Measurements from ENCODE around the gene SYNE1. TPM values are rescaled to one million over a fixed set of nuclear protein-coding genes. Genes with fewer than 3 reads are reported as not detected.
"Not testable (repeated sequence)": the region's sequence is repeated elsewhere in the genome, so short reads cannot be mapped to it uniquely, and the experiment has no call there.

SYNE1 gene
- total RNA-seq, 1 donor from 2014 or later: 43.8 TPM

DNA sequence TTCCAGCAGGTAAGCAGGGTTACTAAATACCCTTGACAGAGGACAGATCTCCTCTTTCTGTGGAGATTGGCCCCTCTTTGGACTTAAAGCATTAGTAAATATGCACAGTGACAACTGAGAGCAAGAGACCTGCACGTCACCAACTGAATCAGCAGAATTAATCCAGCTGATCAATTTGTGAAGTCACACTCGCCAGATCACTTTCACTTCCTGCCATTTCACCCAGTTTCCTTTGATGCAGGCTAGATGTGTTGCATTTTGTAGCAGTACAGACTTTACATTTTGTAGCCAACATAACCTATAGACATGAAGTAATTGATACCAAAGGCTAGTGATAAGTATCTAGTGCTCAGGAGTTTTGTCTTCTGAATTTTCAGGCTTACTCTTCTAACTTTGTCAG lies 11.9 kb downstream of the SYNE1 start:
- TF ChIP-seq, protein P1, sequence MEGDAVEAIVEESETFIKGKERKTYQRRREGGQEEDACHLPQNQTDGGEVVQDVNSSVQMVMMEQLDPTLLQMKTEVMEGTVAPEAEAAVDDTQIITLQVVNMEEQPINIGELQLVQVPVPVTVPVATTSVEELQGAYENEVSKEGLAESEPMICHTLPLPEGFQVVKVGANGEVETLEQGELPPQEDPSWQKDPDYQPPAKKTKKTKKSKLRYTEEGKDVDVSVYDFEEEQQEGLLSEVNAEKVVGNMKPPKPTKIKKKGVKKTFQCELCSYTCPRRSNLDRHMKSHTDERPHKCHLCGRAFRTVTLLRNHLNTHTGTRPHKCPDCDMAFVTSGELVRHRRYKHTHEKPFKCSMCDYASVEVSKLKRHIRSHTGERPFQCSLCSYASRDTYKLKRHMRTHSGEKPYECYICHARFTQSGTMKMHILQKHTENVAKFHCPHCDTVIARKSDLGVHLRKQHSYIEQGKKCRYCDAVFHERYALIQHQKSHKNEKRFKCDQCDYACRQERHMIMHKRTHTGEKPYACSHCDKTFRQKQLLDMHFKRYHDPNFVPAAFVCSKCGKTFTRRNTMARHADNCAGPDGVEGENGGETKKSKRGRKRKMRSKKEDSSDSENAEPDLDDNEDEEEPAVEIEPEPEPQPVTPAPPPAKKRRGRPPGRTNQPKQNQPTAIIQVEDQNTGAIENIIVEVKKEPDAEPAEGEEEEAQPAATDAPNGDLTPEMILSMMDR (IDR thresholded peaks at IDR 0.05; ENCODE audit: unreplicated experiment): no peak

DNA sequence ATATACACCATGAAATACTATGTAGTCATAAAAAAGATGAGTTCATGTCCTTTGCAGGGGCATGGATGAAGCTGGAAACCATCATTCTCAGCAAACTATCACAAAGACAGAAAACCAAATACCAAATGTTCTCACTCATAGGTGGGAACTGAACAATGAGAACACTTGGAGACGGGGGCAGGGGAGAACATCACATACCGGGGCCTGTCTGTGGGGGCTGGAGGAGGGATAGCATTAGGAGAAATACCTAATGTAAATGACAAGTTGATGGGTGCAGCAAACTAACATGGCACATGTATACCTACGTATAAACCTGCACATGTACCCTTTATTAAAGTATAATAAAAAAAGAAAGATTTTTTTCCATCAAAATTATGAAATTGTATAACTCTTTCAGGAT lies 22.4 kb downstream of the SYNE1 start:
- H3K36me3 Mint-ChIP-seq (ENCODE audit: insufficient read depth): not testable (repeated sequence)

More for the DNA sequence above, 11.9 kb downstream of the SYNE1 start:
- Mint-ChIP-seq H3K27me3 (peaks cover 3% of the 10 kb centered on the region), H3K27ac (no peak overlapping the region), H3K4me3 (ENCODE audit: low read depth) (no peak overlapping the region), H3K4me1 (ENCODE audit: low read depth) (no peaks in the 10 kb centered on the region), H3K9me3 (ENCODE audit: low read depth) (no peaks in the 10 kb centered on the region), H3K36me3 (ENCODE audit: insufficient read depth) (no peaks in the 10 kb centered on the region)
- no peak for DNase-seq (ENCODE audit: low spot score, unreplicated experiment)

DNA sequence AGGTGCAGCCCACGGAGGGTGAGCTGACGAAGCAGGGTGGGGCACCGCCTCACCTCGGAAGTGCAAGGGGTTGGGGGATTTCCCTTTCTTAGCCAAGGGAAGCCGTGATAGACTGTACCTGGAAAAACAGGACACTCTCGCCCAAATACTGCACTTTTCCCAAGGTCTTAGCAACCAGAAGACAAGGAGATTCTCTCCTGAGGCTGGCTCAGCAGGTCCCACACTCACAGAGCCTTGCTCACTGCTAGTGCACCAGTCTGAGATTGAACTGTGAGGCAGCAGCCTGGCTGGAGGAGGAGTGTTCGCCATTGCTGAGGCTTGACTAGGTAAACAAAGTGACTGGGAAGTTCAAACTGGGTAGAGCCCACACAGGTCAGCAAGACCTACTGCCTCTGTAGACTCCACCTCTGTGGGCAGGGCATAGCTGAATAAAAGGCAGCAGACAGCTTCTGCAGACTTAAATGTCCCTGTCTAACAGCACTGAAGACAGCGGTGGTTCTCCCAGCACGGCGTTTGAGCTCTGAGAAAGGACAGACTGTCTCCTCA lies 28.0 kb downstream of the SYNE1 start:
- TF ChIP-seq, protein P1 (IDR thresholded peaks at IDR 0.05; ENCODE audit: unreplicated experiment): no peak
- Mint-ChIP-seq H3K27ac (no peak overlapping the region), H3K36me3 (ENCODE audit: insufficient read depth) (no peaks in the 10 kb centered on the region), H3K4me3 (ENCODE audit: low read depth) (no peak overlapping the region), H3K27me3 (no peaks in the 10 kb centered on the region), H3K4me1 (ENCODE audit: low read depth) (peaks cover 5% of the 10 kb centered on the region), H3K9me3 (ENCODE audit: low read depth) (peaks cover 5% of the 10 kb centered on the region)
- no peak for DNase-seq (ENCODE audit: low spot score, unreplicated experiment)

More for the DNA sequence above, 22.4 kb downstream of the SYNE1 start:
- H3K4me1 Mint-ChIP-seq (ENCODE audit: low read depth); H3K4me3 Mint-ChIP-seq (ENCODE audit: low read depth); H3K27me3 Mint-ChIP-seq; DNase-seq (ENCODE audit: low spot score, unreplicated experiment); H3K9me3 Mint-ChIP-seq (ENCODE audit: low read depth); H3K27ac Mint-ChIP-seq: not testable (repeated sequence)

DNA sequence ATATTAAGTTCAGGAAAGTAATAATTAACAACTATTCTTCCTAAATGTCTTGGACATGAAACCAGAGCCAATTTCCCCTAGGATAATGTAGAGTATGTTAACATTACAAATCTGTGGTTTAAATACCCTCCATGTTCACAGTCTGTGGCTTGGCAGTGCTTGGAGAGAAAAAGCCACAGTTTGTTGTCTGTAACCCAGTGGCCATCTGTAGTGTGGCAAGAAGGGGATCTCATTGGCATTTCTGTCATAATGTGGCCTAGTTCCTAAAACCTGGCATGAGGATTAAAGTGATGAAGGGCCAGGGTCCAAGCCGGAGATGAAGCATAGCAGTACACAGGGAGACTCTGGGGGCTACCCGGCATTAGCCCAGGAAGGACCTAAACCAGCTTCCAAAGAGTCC lies 31.2 kb downstream of the SYNE1 start:
- no peak overlapping the region for H3K4me3 Mint-ChIP-seq (ENCODE audit: low read depth)
- no peaks in the 10 kb centered on the region for H3K4me1 Mint-ChIP-seq (ENCODE audit: low read depth)

DNA sequence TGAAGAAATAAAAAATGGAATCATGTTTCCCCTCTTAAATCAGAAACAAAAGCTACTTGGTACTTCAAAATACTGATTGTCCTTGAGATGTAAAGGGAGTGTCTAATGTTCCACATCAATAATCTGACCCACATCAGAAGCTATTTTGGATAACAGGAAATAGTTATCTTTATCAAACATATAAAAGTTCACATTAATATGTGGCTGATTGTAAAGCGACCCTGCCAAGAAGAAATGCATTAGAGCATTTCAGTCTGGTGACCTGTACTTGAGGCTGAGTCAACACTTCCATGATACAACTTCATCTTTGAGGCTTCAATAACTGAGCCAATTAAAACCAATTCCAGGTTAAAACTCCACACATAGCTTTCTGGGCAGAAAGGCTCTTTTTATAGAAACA lies 31.8 kb downstream of the SYNE1 start:
- H3K27me3 Mint-ChIP-seq: no peaks in the 10 kb centered on the region
- no peak overlapping the region for H3K27ac Mint-ChIP-seq
- no peak for DNase-seq (ENCODE audit: low spot score, unreplicated experiment)
- H3K4me3 Mint-ChIP-seq (ENCODE audit: low read depth): no peak overlapping the region
- H3K4me1 Mint-ChIP-seq (ENCODE audit: low read depth): no peaks in the 10 kb centered on the region
- H3K9me3 Mint-ChIP-seq (ENCODE audit: low read depth): peaks cover 3% of the 10 kb centered on the region
- TF ChIP-seq, protein P1 (IDR thresholded peaks at IDR 0.05; ENCODE audit: unreplicated experiment): no peak
- no peaks in the 10 kb centered on the region for H3K36me3 Mint-ChIP-seq (ENCODE audit: insufficient read depth)

More for the DNA sequence above, 31.2 kb downstream of the SYNE1 start:
- Mint-ChIP-seq H3K27me3 (no peaks in the 10 kb centered on the region), H3K36me3 (ENCODE audit: insufficient read depth) (no peaks in the 10 kb centered on the region), H3K27ac (no peak overlapping the region), H3K9me3 (ENCODE audit: low read depth) (peaks cover 5% of the 10 kb centered on the region)
- TF ChIP-seq, protein P1 (IDR thresholded peaks at IDR 0.05; ENCODE audit: unreplicated experiment): no peak
- no peak for DNase-seq (ENCODE audit: low spot score, unreplicated experiment)

DNA sequence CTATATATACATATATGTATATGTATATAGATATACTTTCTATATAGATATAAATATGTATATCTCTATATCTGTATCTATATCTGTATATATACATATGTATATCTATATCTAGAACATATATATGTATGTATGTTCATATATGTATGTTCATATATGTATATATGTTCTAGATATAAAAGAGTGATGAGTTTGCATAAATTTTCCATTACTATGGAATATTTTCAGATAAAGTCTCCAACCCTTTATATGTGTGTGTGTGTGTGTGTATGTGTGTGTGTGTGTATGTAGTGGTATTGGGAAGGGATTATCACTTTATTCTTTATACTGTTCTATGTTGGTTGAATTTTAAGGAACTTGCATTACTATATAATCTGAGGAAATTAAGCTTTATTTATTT lies 33.3 kb downstream of the SYNE1 start:
- H3K27me3 Mint-ChIP-seq: no peaks in the 10 kb centered on the region
- no peaks in the 10 kb centered on the region for H3K36me3 Mint-ChIP-seq (ENCODE audit: insufficient read depth)
- H3K4me3 Mint-ChIP-seq (ENCODE audit: low read depth): no peak overlapping the region
- TF ChIP-seq, protein P1 (IDR thresholded peaks at IDR 0.05; ENCODE audit: unreplicated experiment): no peak
- no peaks in the 10 kb centered on the region for H3K4me1 Mint-ChIP-seq (ENCODE audit: low read depth)
- no peaks in the 10 kb centered on the region for H3K9me3 Mint-ChIP-seq (ENCODE audit: low read depth)
- H3K27ac Mint-ChIP-seq: no peak overlapping the region
- no peak for DNase-seq (ENCODE audit: low spot score, unreplicated experiment)
